GM19467 (cell line): ENCODE results near the gene GIT1.

Experiments used
- ATAC-seq: cut with Tn5 transposase; IDR thresholded peaks from one replicate; pipeline ENCODE4 v1.9.1; 2021; ENCODE audit warnings: mild to moderate bottlenecking, moderate library complexity; ENCODE audit not compliant: unreplicated experiment

GIT1 gene

GRCh38 chr17:29524692-29525091 lies 64.8 kb downstream of the GIT1 start:
- no peak for ATAC-seq
